Natural killer cell (primary cell): ENCODE measurements around the gene HMCES. TPM values are rescaled to one million over a fixed set of nuclear protein-coding genes. Genes with fewer than 3 reads are reported as not detected.

Experiments used
- ATAC-seq, 3 donors: fragments of 150-1000 bp in 2 of 3; fragments of 200-7000 bp in 1 of 3; cut with Tn5 transposase; 1 replicate in 1 of 3; 2 replicates in 2 of 3; pipeline ENCODE4 v1.10.0; 2021; ENCODE audit warnings: mild to moderate bottlenecking in 2 of 3, moderate library complexity in 2 of 3
- DNase-seq, 2 donors: peaks; one replicate each; pipeline versions ENCODE4 v3.0.0 to v3.0.0-alpha.2; 2013 to 2021; ENCODE audit warnings: mixed read lengths in 1 of 2
- H3K27ac ChIP-seq: one replicate; pipeline ENCODE4 v1.5.1; 2013; ENCODE audit warnings: mild to moderate bottlenecking, low read length
- H3K27me3 ChIP-seq: one replicate; pipeline ENCODE4 v1.6.1; 2013; ENCODE audit warnings: low read length; ENCODE audit not compliant: control insufficient read depth, insufficient read depth
- H3K36me3 ChIP-seq: one replicate; pipeline ENCODE4 v1.6.1; 2013; ENCODE audit warnings: low read length; ENCODE audit not compliant: control insufficient read depth, insufficient read depth
- H3K4me1 ChIP-seq: one replicate; pipeline ENCODE4 v1.6.1; 2013; ENCODE audit warnings: low read length; ENCODE audit not compliant: control insufficient read depth, insufficient read depth
- H3K4me3 ChIP-seq: one replicate; pipeline ENCODE4 v1.5.1; 2013; ENCODE audit warnings: low read length
- H3K9me3 ChIP-seq: one replicate; pipeline ENCODE4 v1.6.1; 2013; ENCODE audit warnings: low read length; ENCODE audit not compliant: control insufficient read depth, insufficient read depth
- H3K27ac Mint-ChIP-seq, 2 donors: one replicate each; pipeline ENCODE4 v1.8.0; 2022; ENCODE audit warnings: mild to moderate bottlenecking in 2 of 2, mixed read lengths in 2 of 2, moderate library complexity in 1 of 2
- H3K27me3 Mint-ChIP-seq, 2 donors: one replicate each; pipeline ENCODE4 v1.8.0; 2022; ENCODE audit warnings: low read depth in 2 of 2, mixed read lengths in 2 of 2
- H3K36me3 Mint-ChIP-seq: one replicate; pipeline ENCODE4 v1.8.0; 2022; ENCODE audit warnings: mixed read lengths
- H3K4me1 Mint-ChIP-seq, 2 donors: one replicate each; pipeline ENCODE4 v1.8.0; 2022; ENCODE audit warnings: mixed read lengths in 2 of 2
- H3K4me3 Mint-ChIP-seq: one replicate; pipeline ENCODE4 v1.8.0; 2022; ENCODE audit warnings: mild to moderate bottlenecking, moderate library complexity, mixed read lengths
- H3K9me3 Mint-ChIP-seq, 2 donors: one replicate each; pipeline ENCODE4 v1.8.0; 2022; ENCODE audit warnings: mixed read lengths in 2 of 2
- CTCF ChIP-seq: fragments of 200-600 bp; IDR thresholded peaks from one replicate; pipeline ENCODE4 v1.8.0; 2022; ENCODE audit warnings: antibody characterized with exemption
- WGBS: methylation state at CpG from one replicate; pipeline ENCODE4 v1.1.7; 2013; ENCODE audit warnings: missing lambda C conversion rate; ENCODE audit not compliant: insufficient coverage; 5-methylcytosine and 5-hydroxymethylcytosine counted together
- intact Hi-C: fragments of 100-400 bp; cut with micrococcal nuclease; formaldehyde crosslinking; loops from one replicate; pipeline ENCODE4 v1.14.2; 2022
- total RNA-seq, 4 donors: library from RNA; stranded (reverse); fragments of 120-200 nt in 1 of 4; gene quantifications; one replicate each; pipeline versions ENCODE4 v1.2.3 to v1.2.4, GENCODE V29; 2013 to 2022

The HMCES gene
- total RNA-seq = 10 to 100 TPM; 37.3 to 42.8 (median 40.9) TPM
- total RNA-seq (2013) = 28.7 TPM

GRCh38 chr3:129278439-129278965 lies at the start of gene HMCES:
TSS of gene HMCES (plus strand) at chr3:129278870. CDS start at chr3:129279733, 863 bp downstream.
- Histone ChIP-seq H3K4me3 (peak within 1 kb of the TSS; percentile 97), H3K27me3 (no peaks in the 10 kb centered on the region), H3K36me3 (peaks cover 35% of the 10 kb centered on the region), H3K27ac (peak within 1 kb of the TSS; percentile 95), H3K4me1 (peaks cover 37% of the 10 kb centered on the region), H3K9me3 (no peaks in the 10 kb centered on the region)
- H3K9me3 Mint-ChIP-seq = no peaks in the 10 kb centered on the region
- 2% methylated on average over 44 of the region's 44 CpGs for WGBS
- H3K36me3 Mint-ChIP-seq = peaks cover 28% of the 10 kb centered on the region
- peaks cover 27 to 30% of the 10 kb centered on the region in 2 donors for H3K4me1 Mint-ChIP-seq
- intact Hi-C loops = loop anchor here (2.0 kb wide), 1 partner anchor 38 kb away; a partner anchor contains a TSS
- ATAC-seq (peak; percentile 95 to 99 (median 95)), DNase-seq (peak; percentile 91 to 98)
- H3K27me3 Mint-ChIP-seq = no peaks in the 10 kb centered on the region
- TF ChIP-seq CTCF = no peak
- H3K4me3 Mint-ChIP-seq = peak within 1 kb of the TSS; percentile 93
- H3K27ac Mint-ChIP-seq = peak within 1 kb of the TSS; percentile 92 to 95

GRCh38 chr3:129228891-129229585 lies 49.6 kb upstream of the HMCES start:
- Histone ChIP-seq H3K27me3 (no peaks in the 10 kb centered on the region), H3K4me1 (peaks cover 43% of the 10 kb centered on the region), H3K9me3 (no peaks in the 10 kb centered on the region), H3K36me3 (no peaks in the 10 kb centered on the region), H3K27ac (no peak overlapping the region), H3K4me3 (no peak overlapping the region)
- DNase-seq = no peak
- no peaks in the 10 kb centered on the region for H3K36me3 Mint-ChIP-seq
- WGBS = 74% methylated on average over 11 of the region's 11 CpGs
- peaks cover 2 to 6% of the 10 kb centered on the region in 2 donors for H3K27me3 Mint-ChIP-seq
- ATAC-seq = no peak
- intact Hi-C loops = no loop called here
- H3K9me3 Mint-ChIP-seq = no peaks in the 10 kb centered on the region
- H3K4me1 Mint-ChIP-seq = peaks cover 10 to 18% of the 10 kb centered on the region in 2 donors
- H3K27ac Mint-ChIP-seq = no peak overlapping the region
- H3K4me3 Mint-ChIP-seq = no peak overlapping the region
- TF ChIP-seq CTCF = no peak

- DNase-seq = no peak
- Histone ChIP-seq H3K4me1 (peaks cover 47% of the 10 kb centered on the region), H3K4me3 (no peak overlapping the region), H3K27ac (peak overlapping the region; percentile 56), H3K36me3 (no peaks in the 10 kb centered on the region), H3K27me3 (no peaks in the 10 kb centered on the region), H3K9me3 (no peaks in the 10 kb centered on the region)
- H3K4me3 Mint-ChIP-seq = no peak overlapping the region
- intact Hi-C loops = no loop called here
- peaks cover 2 to 6% of the 10 kb centered on the region in 2 donors for H3K27me3 Mint-ChIP-seq
- H3K4me1 Mint-ChIP-seq = peaks cover 6 to 13% of the 10 kb centered on the region in 2 donors
- ATAC-seq = peak; percentile 42 to 65 (median 51)
- no peak for TF ChIP-seq CTCF
- no peaks in the 10 kb centered on the region for H3K36me3 Mint-ChIP-seq
- peak overlapping the region in 1 of 2 donors; percentile 20 for H3K27ac Mint-ChIP-seq
- no peaks in the 10 kb centered on the region for H3K9me3 Mint-ChIP-seq
- 61% methylated on average over 5 of the region's 7 CpGs for WGBS
Observed at GRCh38 chr3:129230311-129231019, 48.2 kb upstream of the HMCES start.
